HG02763 (cell line): Measurements from ENCODE around the gene ZNF474.

Experiments
- ATAC-seq: cut with Tn5 transposase; IDR thresholded peaks from one replicate; pipeline ENCODE4 v1.9.1; 2021; ENCODE audit warnings: mild to moderate bottlenecking, moderate library complexity; ENCODE audit not compliant: unreplicated experiment

ZNF474 gene

GRCh38 chr5:122118356-122118948, 10.9 kb upstream of the ZNF474 start:
- ATAC-seq: no peak

DNA sequence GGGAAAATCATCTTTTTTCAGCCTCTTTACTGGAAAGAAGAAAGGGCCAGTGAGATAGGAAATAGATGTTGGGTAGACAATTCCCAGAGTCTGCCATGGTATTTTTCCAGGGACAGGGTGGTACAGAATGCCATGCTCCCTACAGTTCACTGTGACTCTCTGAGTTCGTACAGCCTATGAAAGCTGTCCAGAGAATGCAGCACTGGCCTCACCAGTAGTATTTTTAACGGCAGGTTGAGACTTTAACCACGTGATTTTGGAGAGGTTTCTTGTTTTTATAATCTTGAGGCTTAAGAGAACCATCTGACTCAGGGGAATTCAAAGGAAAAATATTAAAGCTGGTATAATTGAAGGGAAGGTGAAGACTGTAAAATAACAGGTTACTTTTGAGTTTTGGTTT, 10.1 kb upstream of the ZNF474 start:
- no peak for ATAC-seq

DNA sequence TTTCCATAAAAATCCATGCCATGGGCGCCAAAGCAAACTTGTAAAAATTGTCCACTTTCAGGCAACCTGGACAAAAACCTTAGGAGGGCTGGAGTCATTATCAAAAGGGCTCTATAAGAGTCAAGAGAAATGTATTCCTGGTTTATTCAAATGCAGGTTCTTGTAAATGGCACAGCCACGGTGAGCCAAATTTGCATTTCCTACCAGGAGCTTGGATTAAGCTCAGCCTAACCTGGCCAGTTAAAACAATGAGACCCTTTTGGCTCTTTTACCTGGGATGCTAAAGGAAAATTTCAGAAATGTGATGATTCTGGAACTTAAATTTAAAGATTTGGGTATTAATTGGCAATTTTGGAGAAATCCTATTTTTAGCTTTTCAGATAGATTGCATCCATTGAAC, 8.9 kb upstream of the ZNF474 start:
- no peak for ATAC-seq

DNA sequence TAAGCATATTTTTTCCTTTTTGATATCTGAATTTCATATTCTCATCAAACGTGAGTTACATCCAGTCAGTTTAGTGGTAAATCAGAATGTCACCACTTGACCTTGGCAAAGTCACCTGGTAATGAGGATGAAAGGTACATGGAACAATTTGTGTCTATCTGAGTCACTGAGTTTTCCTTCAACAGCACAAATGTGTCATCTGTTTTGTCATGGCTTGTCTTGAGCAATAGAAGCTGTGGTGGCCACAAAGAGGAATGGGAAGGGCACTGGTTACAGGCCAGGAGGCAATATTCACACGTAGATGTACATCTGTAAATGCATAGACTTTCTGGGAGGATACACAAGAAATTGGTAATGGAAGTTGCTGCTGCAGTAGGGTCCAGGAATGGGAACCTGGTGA, 8.4 kb upstream of the ZNF474 start:
- ATAC-seq: no peak

- ATAC-seq: no peak
These were observed 7.6 kb upstream of the ZNF474 start for GRCh38 chr5:122121479-122122465.

- ATAC-seq: no peak
These were observed 4.6 kb upstream of the ZNF474 start for GRCh38 chr5:122124766-122125165.

- no peak for ATAC-seq
These were observed 3.1 kb upstream of the ZNF474 start for GRCh38 chr5:122126177-122126755.

- ATAC-seq: no peak
These were observed 2.5 kb upstream of the ZNF474 start for GRCh38 chr5:122126756-122127321.

DNA sequence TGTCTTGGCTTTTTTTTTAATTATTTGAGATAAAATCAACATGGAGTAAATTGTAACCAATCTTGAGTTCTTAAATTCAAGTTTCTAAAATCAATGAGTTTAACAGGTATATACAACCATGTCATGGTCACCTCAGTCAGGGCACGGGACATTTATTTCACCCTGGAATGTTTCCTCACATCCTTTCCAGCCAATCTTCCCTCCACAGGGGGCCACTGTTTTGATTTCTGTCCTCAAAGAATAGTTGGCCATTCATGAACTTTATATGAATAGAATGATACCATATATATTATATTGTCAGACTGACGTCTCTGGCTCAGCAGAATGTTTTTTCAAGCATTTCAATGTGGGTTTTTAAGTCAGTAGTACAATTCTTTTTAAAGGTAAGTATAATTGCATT, 806 bp downstream of the ZNF474 start:
- no peak for ATAC-seq

GRCh38 chr5:122137702-122138101, 8.4 kb downstream of the ZNF474 start:
- ATAC-seq: no peak

GRCh38 chr5:122138356-122138755, 9.0 kb downstream of the ZNF474 start:
- ATAC-seq: no peak

DNA sequence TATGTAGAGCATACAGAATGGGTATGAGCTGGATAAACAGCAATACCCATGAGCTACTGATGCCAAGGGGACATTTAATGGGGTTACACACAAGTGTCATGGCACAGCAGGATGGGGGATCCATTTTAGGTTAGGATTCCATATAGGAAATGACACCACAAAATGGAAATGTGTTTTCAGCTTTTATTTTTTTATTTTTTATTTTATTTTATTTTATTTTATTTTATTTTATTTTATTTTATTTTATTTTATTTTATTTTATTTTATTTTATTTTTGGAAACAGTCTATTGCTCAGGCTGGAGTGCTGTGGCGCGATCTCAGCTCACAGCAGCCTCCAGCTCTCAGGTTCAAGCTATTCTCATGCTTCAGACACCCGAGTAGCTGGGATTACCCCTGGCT, 11.6 kb downstream of the ZNF474 start:
- ATAC-seq: no peak

GRCh38 chr5:122141751-122142150, 12.4 kb downstream of the ZNF474 start:
- no peak for ATAC-seq

GRCh38 chr5:122142480-122143164, 13.3 kb downstream of the ZNF474 start:
- no peak for ATAC-seq

GRCh38 chr5:122144236-122144635, 14.9 kb downstream of the ZNF474 start:
- ATAC-seq: no peak

DNA sequence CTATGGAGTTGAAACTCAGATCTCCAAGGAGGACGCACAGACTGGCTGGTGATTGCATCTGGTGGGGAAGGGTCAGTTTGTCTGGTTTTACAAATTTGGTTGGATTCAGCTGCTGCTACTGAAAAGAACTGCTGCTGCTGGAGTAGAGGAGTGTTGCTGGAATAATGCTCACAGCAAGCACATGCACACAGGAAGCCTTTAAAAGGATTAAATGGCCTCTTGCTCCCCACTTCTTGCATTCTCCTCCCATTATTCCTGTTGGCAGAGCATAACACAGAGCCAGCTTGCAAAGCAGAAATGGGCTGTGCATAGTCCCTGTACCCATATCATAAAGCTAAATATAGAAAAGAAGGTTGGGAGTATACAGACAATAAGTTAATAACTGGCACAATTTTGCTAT, 16.6 kb downstream of the ZNF474 start:
- ATAC-seq: no peak

GRCh38 chr5:122149321-122150090, 20.2 kb downstream of the ZNF474 start:
- no peak for ATAC-seq

DNA sequence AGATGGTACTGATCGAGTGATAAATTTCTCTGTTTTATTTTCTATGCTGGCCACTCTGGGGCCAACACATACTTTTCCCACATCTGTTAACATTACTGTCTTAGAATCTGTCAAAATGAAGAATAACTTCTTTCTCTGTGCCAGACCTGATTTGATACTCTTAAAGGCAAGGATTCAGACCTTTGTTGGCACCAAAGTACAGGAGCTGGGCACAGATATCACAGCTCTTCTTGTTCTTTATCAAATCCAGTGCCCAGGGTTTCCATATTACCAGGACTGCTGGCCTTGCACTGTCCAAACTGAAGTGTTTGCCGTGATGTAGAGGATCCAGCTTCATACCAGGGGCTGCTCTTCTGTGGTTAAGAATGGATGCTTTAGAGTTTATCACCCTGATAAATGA, 20.9 kb downstream of the ZNF474 start:
- ATAC-seq: no peak

DNA sequence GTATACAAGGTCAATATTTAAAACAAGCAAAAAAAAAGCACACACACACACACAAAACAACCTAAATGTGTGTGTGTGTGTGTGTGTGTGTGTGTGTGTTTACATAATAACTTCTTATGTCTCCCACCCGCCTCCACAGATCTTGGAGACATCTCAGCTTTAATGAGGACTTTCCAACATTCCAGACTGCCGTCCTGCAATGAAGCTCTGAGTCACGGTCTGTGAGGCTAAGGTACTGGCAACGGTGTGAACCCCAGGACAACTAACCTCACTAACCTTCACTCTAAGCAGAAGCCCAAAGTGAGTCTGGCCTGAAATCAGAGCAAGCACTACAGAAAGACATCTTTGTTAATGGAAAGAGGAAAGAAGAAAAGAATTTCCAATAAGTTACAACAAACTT, 22.3 kb downstream of the ZNF474 start:
- no peak for ATAC-seq

DNA sequence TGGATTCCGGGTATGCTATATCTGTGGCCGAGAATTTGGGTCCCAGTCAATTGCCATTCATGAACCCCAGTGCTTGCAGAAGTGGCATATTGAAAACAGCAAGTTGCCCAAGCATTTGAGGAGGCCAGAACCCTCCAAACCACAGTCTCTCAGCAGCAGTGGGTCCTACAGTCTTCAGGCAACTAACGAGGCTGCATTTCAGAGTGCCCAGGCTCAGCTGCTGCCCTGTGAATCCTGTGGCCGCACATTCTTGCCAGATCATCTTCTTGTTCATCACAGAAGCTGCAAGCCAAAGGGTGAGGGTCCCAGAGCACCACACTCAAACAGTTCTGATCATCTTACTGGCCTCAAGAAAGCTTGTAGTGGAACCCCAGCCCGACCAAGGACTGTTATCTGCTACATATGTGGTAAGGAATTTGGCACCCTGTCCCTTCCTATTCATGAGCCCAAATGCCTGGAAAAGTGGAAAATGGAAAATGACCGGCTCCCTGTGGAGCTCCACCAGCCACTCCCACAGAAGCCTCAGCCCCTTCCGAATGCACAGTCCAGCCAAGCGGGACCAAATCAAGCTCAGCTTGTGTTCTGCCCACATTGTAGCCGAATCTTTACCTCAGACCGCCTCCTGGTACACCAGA, 23.0 kb downstream of the ZNF474 start:
- ATAC-seq: no peak
